Adrenal gland (tissue), 5 donors: ENCODE data around the gene TMEM184A.
"Not testable (repeated sequence)": the region's sequence is repeated elsewhere in the genome, so short reads cannot be mapped to it uniquely, and the experiment has no call there.

Source experiments
- POLR2A ChIP-seq, 2 donors: fragments of 450-650 bp; IDR thresholded peaks; one replicate each; pipeline ENCODE4 v1.6.1; 2017; ENCODE audit warnings: antibody characterized with exemption in 2 of 2, mild to moderate bottlenecking in 2 of 2, moderate library complexity in 1 of 2
- TF ChIP-seq, protein P1 (sequence below), 6 experiments: fragments of 450-650 bp in 4 of 6; fragments of 200-600 bp in 2 of 6; sonication (generic) in 1 of 6; IDR thresholded peaks; 1 replicate in 5 of 6; 2 replicates in 1 of 6; pipeline versions ENCODE4 v1.5.1 to v1.8.0; 2016 to 2021; ENCODE audit warnings: antibody characterized with exemption in 6 of 6, mild to moderate bottlenecking in 2 of 6, moderate library complexity in 1 of 6
- donor health status: DM: no; HTN: no; CAD: no.

- TF ChIP-seq, protein P1, sequence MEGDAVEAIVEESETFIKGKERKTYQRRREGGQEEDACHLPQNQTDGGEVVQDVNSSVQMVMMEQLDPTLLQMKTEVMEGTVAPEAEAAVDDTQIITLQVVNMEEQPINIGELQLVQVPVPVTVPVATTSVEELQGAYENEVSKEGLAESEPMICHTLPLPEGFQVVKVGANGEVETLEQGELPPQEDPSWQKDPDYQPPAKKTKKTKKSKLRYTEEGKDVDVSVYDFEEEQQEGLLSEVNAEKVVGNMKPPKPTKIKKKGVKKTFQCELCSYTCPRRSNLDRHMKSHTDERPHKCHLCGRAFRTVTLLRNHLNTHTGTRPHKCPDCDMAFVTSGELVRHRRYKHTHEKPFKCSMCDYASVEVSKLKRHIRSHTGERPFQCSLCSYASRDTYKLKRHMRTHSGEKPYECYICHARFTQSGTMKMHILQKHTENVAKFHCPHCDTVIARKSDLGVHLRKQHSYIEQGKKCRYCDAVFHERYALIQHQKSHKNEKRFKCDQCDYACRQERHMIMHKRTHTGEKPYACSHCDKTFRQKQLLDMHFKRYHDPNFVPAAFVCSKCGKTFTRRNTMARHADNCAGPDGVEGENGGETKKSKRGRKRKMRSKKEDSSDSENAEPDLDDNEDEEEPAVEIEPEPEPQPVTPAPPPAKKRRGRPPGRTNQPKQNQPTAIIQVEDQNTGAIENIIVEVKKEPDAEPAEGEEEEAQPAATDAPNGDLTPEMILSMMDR (IDR thresholded peaks at IDR 0.05): not testable (repeated sequence)
- not testable (repeated sequence) for TF ChIP-seq POLR2A (IDR thresholded peaks at IDR 0.05)
Observed at GRCh38 chr7:1519322-1519922, 36.6 kb downstream of the TMEM184A start.
